GM12801 (cell line): ENCODE results near the gene DSG2.

Experiments
- CTCF ChIP-seq: IDR thresholded peaks from one replicate; pipeline ENCODE4 v1.5.1; 2011; ENCODE audit warnings: control low read depth; ENCODE audit not compliant: insufficient read length; ENCODE audit errors: extremely low read depth

Gene DSG2

GRCh38 chr18:31573051-31573450 is 75.1 kb downstream of the DSG2 start:
- no peak for TF ChIP-seq CTCF

GRCh38 chr18:31574359-31574758 is 76.4 kb downstream of the DSG2 start:
- no peak for TF ChIP-seq CTCF

GRCh38 chr18:31575515-31576257 is 77.7 kb downstream of the DSG2 start:
- TF ChIP-seq CTCF = no peak

GRCh38 chr18:31576670-31577069 is 78.7 kb downstream of the DSG2 start:
- TF ChIP-seq CTCF = no peak

GRCh38 chr18:31577195-31577594 is 79.2 kb downstream of the DSG2 start:
- TF ChIP-seq CTCF = no peak

GRCh38 chr18:31578126-31578525 is 80.1 kb downstream of the DSG2 start:
- no peak for TF ChIP-seq CTCF

- TF ChIP-seq CTCF = no peak
Observed at GRCh38 chr18:31579375-31579774, 81.4 kb downstream of the DSG2 start.
